ENCODE measurements around the gene SMYD5. TPM values are rescaled to one million over a fixed set of nuclear protein-coding genes. Genes with fewer than 3 reads are reported as not detected.
A peak's percentile ranks its signal among the peaks of the same experiment; 100 is the strongest.

The SMYD5 gene
- total RNA-seq, 1 donor: 20.7 TPM

DNA sequence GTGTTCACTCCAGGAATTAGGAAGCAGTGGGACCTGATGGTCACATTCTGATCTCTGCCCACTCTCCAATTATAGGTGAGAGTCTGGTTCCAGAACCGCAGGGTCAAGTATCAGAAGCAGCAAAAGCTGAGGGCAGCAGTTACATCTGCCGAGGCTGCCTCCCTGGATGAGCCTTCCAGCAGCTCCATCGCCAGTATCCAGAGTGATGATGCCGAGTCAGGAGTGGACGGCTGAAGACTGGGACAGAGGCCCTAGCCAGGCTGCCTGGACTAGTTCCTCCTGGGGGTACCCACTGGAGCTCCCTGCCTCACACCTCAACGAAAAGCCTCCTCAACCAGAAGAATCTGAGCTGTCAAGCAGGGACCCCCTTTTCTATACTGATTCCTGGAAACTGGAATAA is 3.3 kb upstream of the SMYD5 start:
- no peak for DNase-seq (ENCODE audit: low read depth)
- TF ChIP-seq, protein P1, sequence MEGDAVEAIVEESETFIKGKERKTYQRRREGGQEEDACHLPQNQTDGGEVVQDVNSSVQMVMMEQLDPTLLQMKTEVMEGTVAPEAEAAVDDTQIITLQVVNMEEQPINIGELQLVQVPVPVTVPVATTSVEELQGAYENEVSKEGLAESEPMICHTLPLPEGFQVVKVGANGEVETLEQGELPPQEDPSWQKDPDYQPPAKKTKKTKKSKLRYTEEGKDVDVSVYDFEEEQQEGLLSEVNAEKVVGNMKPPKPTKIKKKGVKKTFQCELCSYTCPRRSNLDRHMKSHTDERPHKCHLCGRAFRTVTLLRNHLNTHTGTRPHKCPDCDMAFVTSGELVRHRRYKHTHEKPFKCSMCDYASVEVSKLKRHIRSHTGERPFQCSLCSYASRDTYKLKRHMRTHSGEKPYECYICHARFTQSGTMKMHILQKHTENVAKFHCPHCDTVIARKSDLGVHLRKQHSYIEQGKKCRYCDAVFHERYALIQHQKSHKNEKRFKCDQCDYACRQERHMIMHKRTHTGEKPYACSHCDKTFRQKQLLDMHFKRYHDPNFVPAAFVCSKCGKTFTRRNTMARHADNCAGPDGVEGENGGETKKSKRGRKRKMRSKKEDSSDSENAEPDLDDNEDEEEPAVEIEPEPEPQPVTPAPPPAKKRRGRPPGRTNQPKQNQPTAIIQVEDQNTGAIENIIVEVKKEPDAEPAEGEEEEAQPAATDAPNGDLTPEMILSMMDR (IDR thresholded peaks at IDR 0.05; ENCODE audit: insufficient read depth, low read depth, low read length): no peak
- H3K4me3 ChIP-seq (ENCODE audit: low read depth, low read length): no peak overlapping the region

DNA sequence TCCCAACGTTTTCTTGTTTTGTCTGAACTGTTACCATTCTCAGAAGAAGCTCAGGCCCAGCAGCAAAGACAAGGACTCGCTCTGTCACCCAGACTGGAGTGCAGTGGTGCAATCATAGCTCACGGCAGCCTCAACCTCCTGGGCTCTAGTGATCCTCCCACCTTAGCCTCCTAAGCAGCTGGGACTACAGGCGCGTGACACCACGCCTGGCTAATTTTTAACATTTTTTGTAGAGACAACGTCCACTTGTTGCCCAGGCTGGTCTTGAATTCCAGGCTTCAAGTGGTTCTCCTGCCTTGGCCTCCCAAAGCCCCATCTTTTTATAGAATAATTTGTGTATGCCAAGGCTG is 2.0 kb upstream of the SMYD5 start:
- H3K4me3 ChIP-seq (ENCODE audit: low read depth, low read length): no peak overlapping the region
- TF ChIP-seq, protein P1 (IDR thresholded peaks at IDR 0.05; ENCODE audit: insufficient read depth, low read depth, low read length): no peak
- DNase-seq (ENCODE audit: low read depth): no peak

DNA sequence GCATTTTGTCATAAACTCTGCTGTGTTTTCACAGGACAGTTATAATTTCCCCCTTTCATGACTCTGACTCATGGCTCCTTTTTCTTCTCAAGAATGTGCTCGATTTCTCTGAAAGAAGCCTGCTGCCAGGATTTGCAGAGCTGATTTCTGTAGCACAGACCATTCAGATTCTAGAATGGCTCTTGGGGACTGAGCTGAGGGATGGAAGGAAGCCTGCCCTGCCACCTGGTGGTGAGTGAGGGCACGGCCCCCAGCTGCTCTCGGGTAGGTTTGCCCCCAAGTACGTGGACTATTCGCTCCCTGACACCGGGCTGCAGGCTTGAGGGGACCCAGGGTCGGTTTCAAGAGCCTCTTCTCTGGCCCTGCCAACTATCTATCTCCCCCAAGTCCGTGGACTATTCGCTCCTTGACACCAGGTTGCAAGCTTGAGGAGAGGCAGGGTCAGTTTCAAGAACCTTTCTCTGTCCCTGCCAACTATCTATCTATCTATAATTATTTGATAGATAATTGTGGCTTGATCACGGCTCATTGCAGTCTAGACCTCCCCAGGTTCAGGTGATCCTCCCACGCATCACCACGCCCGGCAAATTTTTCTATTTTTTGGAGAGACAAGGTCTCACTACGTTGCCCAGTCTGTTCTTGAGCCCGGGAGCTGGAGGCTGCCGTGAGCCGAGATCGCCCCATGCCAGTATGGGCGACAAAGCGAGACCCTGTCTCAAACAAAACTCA is 1.4 kb upstream of the SMYD5 start:
- peak; percentile 69 for DNase-seq (ENCODE audit: low read depth)
- TF ChIP-seq, protein P1 (IDR thresholded peaks at IDR 0.05; ENCODE audit: insufficient read depth, low read depth, low read length): peak; percentile 97
- no peak overlapping the region for H3K4me3 ChIP-seq (ENCODE audit: low read depth, low read length)

DNA sequence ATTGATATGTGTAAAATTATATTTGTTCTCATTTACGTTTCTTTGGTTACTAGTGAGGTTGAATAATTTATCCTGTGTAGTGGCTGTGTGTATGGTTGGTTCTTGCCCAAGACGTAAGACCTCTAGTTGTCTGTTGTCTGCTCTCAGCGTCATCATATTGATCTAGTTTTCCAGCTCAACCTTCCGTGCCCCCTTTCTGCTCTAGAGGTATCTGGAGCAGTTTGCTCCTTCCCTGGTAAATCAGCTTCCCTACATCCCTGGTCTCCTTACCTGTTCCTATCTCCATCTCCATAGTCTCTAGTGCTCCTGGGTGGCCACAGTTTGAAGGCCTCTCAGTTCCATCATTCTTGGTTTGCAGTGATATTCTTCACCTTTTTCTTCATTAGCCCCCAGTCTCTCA is 1.2 kb downstream of the SMYD5 start:
- no peak for DNase-seq (ENCODE audit: low read depth)
- TF ChIP-seq, protein P1 (IDR thresholded peaks at IDR 0.05; ENCODE audit: insufficient read depth, low read depth, low read length): no peak
- H3K4me3 ChIP-seq (ENCODE audit: low read depth, low read length): no peak overlapping the region

DNA sequence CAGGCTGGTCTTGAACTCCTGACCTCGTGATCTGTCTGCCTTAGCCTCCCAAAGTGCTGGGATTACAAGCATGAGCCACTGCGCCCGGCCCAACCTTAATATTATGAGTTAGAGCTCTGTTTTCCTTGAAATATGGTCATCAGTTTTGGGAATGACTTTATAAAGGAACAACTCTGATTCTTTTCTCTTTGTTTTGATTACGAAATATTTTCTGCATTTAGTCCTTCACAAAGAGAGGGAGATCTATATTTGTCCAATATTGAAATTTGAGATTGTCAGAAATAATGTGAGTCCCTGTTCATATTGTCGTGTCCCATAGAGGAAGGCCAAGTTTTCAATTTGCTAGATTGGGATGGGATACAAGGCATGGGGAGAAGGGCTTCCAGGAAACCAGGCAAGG is 3.1 kb downstream of the SMYD5 start:
- H3K4me3 ChIP-seq (ENCODE audit: low read depth, low read length): no peak overlapping the region
- TF ChIP-seq, protein P1 (IDR thresholded peaks at IDR 0.05; ENCODE audit: insufficient read depth, low read depth, low read length): no peak
- no peak for DNase-seq (ENCODE audit: low read depth)

DNA sequence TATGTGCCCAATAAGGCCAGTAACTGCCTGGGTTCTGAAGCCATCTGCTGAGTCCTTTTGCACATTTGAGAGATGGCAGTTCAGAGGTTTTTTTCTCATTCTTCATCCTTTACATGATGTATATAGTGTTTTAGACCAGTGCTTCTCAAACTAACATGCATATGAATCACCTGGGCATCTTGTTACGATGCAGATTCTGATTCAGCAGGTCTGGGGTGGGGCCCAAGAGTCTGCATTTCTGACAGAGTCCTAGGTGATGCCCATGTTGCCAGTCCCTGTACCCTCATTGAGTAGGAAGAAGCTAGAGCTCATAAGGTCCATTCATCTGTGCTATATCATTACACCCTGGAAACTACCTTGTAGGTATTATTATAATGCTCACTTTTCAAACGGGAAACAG is 3.8 kb downstream of the SMYD5 start:
- TF ChIP-seq, protein P1 (IDR thresholded peaks at IDR 0.05; ENCODE audit: insufficient read depth, low read depth, low read length): no peak
- no peak for DNase-seq (ENCODE audit: low read depth)
- H3K4me3 ChIP-seq (ENCODE audit: low read depth, low read length): no peak overlapping the region

DNA sequence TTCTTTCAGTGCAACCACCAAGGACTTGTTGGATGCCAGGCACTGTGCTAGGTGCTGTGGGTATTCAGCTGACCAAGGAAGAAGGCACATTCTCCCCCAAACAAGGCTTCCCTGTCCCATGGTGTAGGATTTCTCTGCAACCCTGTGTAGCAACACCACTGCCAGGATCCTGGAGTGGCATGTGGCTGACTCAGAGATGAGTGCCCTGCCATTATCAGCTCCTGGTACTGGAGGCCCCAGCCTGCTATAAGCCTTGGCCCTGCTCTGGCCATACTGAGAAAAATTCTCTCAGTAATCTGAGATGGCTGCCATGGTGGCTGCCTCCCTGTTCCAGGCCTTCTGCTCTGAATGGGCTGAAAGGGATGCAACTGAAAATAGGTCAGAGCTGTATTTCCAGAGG is 4.3 kb downstream of the SMYD5 start:
- TF ChIP-seq, protein P1 (IDR thresholded peaks at IDR 0.05; ENCODE audit: insufficient read depth, low read depth, low read length): no peak
- no peak for DNase-seq (ENCODE audit: low read depth)
- no peak overlapping the region for H3K4me3 ChIP-seq (ENCODE audit: low read depth, low read length)
